K562 (cell line): ENCODE measurements around the gene RO60. TPM values are rescaled to one million over a fixed set of nuclear protein-coding genes. Genes with fewer than 3 reads are reported as not detected.

Experiments
- BCL6 ChIP-seq: fragments of 250-450 bp; sonication (Bioruptor Pico); IDR thresholded peaks from 2 replicates; pipeline ENCODE4 v1.4.0; 2020
- CC2D1A ChIP-seq: fragments of 450-650 bp; IDR thresholded peaks from 2 replicates; pipeline ENCODE4 v1.6.1; 2017; ENCODE audit warnings: mild to moderate bottlenecking
- E2F3 ChIP-seq: fragments of 250-450 bp; sonication (Bioruptor Pico); IDR thresholded peaks from 2 replicates; pipeline ENCODE4 v1.4.0; 2020; ENCODE audit warnings: mild to moderate bottlenecking
- HMG20A ChIP-seq: fragments of 450-650 bp; formaldehyde crosslinking; conservative IDR thresholded peaks from 2 replicates; pipeline ENCODE4 v1.4.0; 2020; ENCODE audit warnings: mild to moderate bottlenecking, mixed read lengths
- RFX7 ChIP-seq: fragments of 250-450 bp; sonication (Bioruptor Pico); IDR thresholded peaks from 2 replicates; pipeline ENCODE4 v1.5.1; 2021; ENCODE audit warnings: mild to moderate bottlenecking
- SLC30A9 ChIP-seq: fragments of 250-450 bp; sonication (Bioruptor Pico); IDR thresholded peaks from 2 replicates; pipeline ENCODE4 v1.8.0; 2022; ENCODE audit warnings: mild to moderate bottlenecking, moderate library complexity
- SPI1 ChIP-seq: IDR thresholded peaks from 2 replicates; pipeline ENCODE4 v1.6.1; 2011; ENCODE audit warnings: low read depth, low read length, control low read depth, borderline replicate concordance
- ZNF282 ChIP-seq: sonication (generic); formaldehyde crosslinking; IDR thresholded peaks from 2 replicates; pipeline ENCODE4 v1.8.1; 2023; ENCODE audit warnings: missing genetic modification reagents
- ZNF512 ChIP-seq: IDR thresholded peaks from 2 replicates; pipeline ENCODE4 v1.6.1; 2016; ENCODE audit warnings: missing genetic modification characterization, missing compliant biosample characterization
- polyA plus RNA-seq, 8 experiments: library from polyadenylated mRNA; depleted of rRNA in 4 of 8; stranded (reverse) in 5 of 8; unstranded in 3 of 8; fragments of >200 nt; fragmentation: Nextera tagmentation in 2 of 8; fragmentation: Illumina TruSeq in 1 of 8; extraction: Ambion mirVana in 2 of 8; extraction: Trizol in 1 of 8; gene quantifications; 2 replicates each; pipeline versions ENCODE4 v1.2.1 to v1.2.3, GENCODE V29; 2011 to 2014; ENCODE audit warnings: inconsistent platforms in 1 of 8, missing spikeins in 1 of 8
- total RNA-seq, 7 experiments: library from RNA; depleted of rRNA in 6 of 7; stranded (reverse); fragments of >200 nt in 6 of 7; fragmentation: Illumina TruSeq in 2 of 7; extraction: Trizol in 2 of 7; gene quantifications; 2 replicates each; pipeline versions ENCODE4 v1.2.1 to v1.2.3, GENCODE V29; 2011 to 2021; ENCODE audit warnings: low replicate concordance in 1 of 7
- TF ChIP-seq, protein P1 (sequence below), 2 experiments: fragments of 450-650 bp; IDR thresholded peaks; 2 replicates each; pipeline ENCODE4 v1.6.1; 2016; ENCODE audit warnings: mild to moderate bottlenecking in 2 of 2, borderline replicate concordance in 1 of 2, low read depth in 1 of 2, moderate library complexity in 1 of 2
- TF ChIP-seq, protein P2 (sequence below): sonication (generic); formaldehyde crosslinking; IDR thresholded peaks from 2 replicates; pipeline ENCODE4 v1.8.0; 2022; ENCODE audit warnings: missing genetic modification reagents, mild to moderate bottlenecking, moderate library complexity, borderline replicate concordance
- TF ChIP-seq, protein P3 (sequence below), 2 experiments: fragments of 450-650 bp in 1 of 2; IDR thresholded peaks; 2 replicates each; pipeline ENCODE4 v1.6.1; 2011 to 2017; ENCODE audit warnings: low read depth in 2 of 2, antibody characterized with exemption in 1 of 2, borderline replicate concordance in 1 of 2, low read length in 1 of 2, mild to moderate bottlenecking in 1 of 2, mixed read lengths in 1 of 2; ENCODE audit not compliant: control insufficient read depth in 1 of 2

Gene RO60
- total and polyA plus RNA-seq, 9 of the 15 experiments (the other 6 are each of a cell fraction or from before 2014, with no cell fraction given) = 24.9 to 187 (median 101) TPM

GRCh38 chr1:193059282-193060114 is at the start of gene RO60, which contains the start of gene UCHL5 (continued):
- TF ChIP-seq, protein P1, sequence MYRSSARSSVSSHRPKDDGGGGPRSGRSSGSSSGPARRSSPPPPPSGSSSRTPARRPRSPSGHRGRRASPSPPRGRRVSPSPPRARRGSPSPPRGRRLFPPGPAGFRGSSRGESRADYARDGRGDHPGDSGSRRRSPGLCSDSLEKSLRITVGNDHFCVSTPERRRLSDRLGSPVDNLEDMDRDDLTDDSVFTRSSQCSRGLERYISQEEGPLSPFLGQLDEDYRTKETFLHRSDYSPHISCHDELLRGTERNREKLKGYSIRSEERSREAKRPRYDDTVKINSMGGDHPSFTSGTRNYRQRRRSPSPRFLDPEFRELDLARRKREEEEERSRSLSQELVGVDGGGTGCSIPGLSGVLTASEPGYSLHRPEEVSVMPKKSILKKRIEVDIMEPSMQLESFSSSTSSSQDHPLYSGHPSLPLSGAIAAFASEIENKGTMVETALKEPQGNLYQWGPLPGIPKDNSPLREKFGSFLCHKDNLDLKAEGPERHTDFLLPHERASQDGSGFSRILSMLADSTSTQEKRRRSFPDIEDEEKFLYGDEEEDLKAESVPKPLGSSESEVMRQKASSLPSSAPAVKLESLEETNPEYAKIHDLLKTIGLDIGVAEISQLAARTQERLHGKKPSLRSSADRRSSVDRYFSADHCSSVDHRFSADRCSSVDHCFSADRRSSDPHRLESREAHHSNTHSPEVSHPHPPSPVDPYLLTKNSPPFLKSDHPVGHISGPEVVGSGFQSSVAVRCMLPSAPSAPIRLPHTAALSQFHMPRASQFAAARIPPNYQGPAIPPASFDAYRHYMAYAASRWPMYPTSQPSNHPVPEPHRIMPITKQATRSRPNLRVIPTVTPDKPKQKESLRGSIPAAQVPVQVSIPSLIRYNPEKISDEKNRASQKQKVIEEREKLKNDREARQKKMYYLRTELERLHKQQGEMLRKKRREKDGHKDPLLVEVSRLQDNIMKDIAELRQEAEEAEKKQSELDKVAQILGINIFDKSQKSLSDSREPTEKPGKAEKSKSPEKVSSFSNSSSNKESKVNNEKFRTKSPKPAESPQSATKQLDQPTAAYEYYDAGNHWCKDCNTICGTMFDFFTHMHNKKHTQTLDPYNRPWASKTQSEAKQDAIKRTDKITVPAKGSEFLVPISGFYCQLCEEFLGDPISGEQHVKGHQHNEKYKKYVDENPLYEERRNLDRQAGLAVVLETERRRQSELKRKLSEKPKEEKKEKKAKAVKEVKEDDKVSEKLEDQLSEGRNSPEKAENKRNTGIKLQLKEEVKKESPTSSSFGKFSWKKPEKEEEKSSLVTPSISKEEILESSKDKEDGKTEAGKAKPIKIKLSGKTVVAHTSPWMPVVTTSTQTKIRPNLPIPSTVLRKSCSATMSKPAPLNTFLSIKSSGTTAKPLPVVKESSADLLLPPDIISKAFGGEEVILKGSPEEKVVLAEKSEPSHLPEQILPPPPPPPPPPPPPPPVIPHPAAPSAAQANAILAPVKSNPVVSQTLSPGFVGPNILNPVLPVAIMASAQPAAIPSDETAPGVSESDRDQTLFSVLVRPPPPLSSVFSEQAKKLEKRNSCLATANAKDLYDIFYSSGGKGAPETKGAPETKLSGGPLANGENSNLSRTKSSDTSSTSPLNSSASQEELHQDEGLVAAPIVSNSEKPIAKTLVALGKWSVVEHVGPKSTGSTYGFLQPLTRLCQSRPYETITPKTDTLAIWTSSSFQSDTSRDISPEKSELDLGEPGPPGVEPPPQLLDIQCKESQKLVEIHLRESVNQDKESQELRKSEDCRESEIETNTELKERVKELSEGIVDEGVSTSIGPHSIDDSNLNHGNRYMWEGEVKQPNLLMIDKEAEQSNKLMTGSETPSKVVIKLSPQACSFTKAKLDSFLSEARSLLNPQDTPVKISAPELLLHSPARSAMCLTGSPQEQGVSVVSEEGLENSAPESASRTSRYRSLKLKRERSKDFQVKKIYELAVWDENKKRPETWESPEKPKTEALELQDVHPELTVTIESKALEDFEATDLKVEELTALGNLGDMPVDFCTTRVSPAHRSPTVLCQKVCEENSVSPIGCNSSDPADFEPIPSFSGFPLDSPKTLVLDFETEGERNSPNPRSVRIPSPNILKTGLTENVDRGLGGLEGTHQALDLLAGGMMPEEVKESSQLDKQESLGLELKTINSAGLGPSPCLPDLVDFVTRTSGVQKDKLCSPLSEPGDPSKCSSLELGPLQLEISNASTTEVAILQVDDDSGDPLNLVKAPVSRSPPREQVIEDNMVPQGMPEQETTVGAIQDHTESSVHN (IDR thresholded peaks at IDR 0.05; ENCODE audit: borderline replicate concordance in 1 of 2, low read depth in 1 of 2) = 0 out of 4 replicates have a peak, but pooled peaks of 1 of the 2 experiments have one; percentile 43
- TF ChIP-seq BCL6 (CRISPR knock-in tag) (no peak), ZNF512 (no peak), ZNF282 (0 out of 2 replicates have a peak, but pooled peaks have one; percentile 57), CC2D1A (peak; percentile 73), SLC30A9 (CRISPR knock-in tag) (no peak), SPI1 (0 out of 2 replicates have a peak, but pooled peaks have one; percentile 12), RFX7 (no peak), E2F3 (peak; percentile 95), HMG20A (CRISPR knock-in tag) (no peak)
- TF ChIP-seq, protein P2, sequence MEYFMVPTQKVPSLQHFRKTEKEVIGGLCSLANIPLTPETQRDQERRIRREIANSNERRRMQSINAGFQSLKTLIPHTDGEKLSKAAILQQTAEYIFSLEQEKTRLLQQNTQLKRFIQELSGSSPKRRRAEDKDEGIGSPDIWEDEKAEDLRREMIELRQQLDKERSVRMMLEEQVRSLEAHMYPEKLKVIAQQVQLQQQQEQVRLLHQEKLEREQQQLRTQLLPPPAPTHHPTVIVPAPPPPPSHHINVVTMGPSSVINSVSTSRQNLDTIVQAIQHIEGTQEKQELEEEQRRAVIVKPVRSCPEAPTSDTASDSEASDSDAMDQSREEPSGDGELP (CRISPR knock-in tag) = peak; percentile 99
- TF ChIP-seq, protein P3, sequence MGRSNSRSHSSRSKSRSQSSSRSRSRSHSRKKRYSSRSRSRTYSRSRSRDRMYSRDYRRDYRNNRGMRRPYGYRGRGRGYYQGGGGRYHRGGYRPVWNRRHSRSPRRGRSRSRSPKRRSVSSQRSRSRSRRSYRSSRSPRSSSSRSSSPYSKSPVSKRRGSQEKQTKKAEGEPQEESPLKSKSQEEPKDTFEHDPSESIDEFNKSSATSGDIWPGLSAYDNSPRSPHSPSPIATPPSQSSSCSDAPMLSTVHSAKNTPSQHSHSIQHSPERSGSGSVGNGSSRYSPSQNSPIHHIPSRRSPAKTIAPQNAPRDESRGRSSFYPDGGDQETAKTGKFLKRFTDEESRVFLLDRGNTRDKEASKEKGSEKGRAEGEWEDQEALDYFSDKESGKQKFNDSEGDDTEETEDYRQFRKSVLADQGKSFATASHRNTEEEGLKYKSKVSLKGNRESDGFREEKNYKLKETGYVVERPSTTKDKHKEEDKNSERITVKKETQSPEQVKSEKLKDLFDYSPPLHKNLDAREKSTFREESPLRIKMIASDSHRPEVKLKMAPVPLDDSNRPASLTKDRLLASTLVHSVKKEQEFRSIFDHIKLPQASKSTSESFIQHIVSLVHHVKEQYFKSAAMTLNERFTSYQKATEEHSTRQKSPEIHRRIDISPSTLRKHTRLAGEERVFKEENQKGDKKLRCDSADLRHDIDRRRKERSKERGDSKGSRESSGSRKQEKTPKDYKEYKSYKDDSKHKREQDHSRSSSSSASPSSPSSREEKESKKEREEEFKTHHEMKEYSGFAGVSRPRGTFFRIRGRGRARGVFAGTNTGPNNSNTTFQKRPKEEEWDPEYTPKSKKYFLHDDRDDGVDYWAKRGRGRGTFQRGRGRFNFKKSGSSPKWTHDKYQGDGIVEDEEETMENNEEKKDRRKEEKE (IDR thresholded peaks at IDR 0.05; ENCODE audit: borderline replicate concordance in 1 of 2, control insufficient read depth in 1 of 2, low read depth in 2 of 2, low read length in 1 of 2) = peak in 1 of 2 experiments; percentile 84; a peak in 1 of 4 replicates
